HepG2 (cell line): Measurements from ENCODE around the gene RAPGEFL1. TPM values are rescaled to one million over a fixed set of nuclear protein-coding genes. Genes with fewer than 3 reads are reported as not detected.
A peak's percentile ranks its signal among the peaks of the same experiment; 100 is the strongest.

ENCODE experiments used
- GMEB1 ChIP-seq: sonication (generic); formaldehyde crosslinking; IDR thresholded peaks from 2 replicates; pipeline ENCODE4 v1.5.1; 2020; ENCODE audit warnings: missing genetic modification reagents, mild to moderate bottlenecking, borderline replicate concordance
- HIC2 ChIP-seq: sonication (generic); formaldehyde crosslinking; IDR thresholded peaks from 2 replicates; pipeline ENCODE4 v1.9.0; 2022; ENCODE audit warnings: low read depth, missing genetic modification reagents
- NCOR1 ChIP-seq: fragments of 200-600 bp; sonication (generic); IDR thresholded peaks from 2 replicates; pipeline ENCODE4 v1.7.0; 2017; ENCODE audit warnings: antibody characterized with exemption, low read length, borderline replicate concordance
- NR2F6 ChIP-seq, 2 experiments: IDR thresholded peaks; 2 replicates each; pipeline ENCODE4 v1.6.1; 2016; ENCODE audit warnings: antibody characterized with exemption in 1 of 2, mild to moderate bottlenecking in 1 of 2
- POLR2AphosphoS5 ChIP-seq: IDR thresholded peaks from 2 replicates; pipeline ENCODE4 v1.6.1; 2012; ENCODE audit warnings: low read depth, low read length
- PPARG ChIP-seq: conservative IDR thresholded peaks from 2 replicates; pipeline ENCODE4 v1.6.1; 2016; ENCODE audit warnings: missing biosample characterization, missing genetic modification reagents
- PRDM10 ChIP-seq: sonication (generic); formaldehyde crosslinking; IDR thresholded peaks from 2 replicates; pipeline ENCODE4 v1.4.0; 2020; ENCODE audit warnings: low read depth, missing genetic modification reagents
- RFX1 ChIP-seq: fragments of 450-650 bp; IDR thresholded peaks from 2 replicates; pipeline ENCODE4 v1.6.1; 2017
- TARDBP ChIP-seq: sonication (generic); formaldehyde crosslinking; IDR thresholded peaks from 2 replicates; pipeline ENCODE4 v1.8.0; 2022; ENCODE audit warnings: mild to moderate bottlenecking, missing genetic modification reagents
- ZFX ChIP-seq: sonication (generic); formaldehyde crosslinking; IDR thresholded peaks from 2 replicates; pipeline ENCODE4 v1.4.0; 2020; ENCODE audit warnings: mild to moderate bottlenecking, low read depth, missing genetic modification reagents, moderate library complexity
- ZNF280B ChIP-seq: sonication (generic); formaldehyde crosslinking; IDR thresholded peaks from 2 replicates; pipeline ENCODE4 v1.5.0; 2020; ENCODE audit warnings: missing genetic modification reagents, mild to moderate bottlenecking, borderline replicate concordance
- ZNF451 ChIP-seq: sonication (generic); formaldehyde crosslinking; IDR thresholded peaks from 2 replicates; pipeline ENCODE4 v1.5.0; 2020; ENCODE audit warnings: mild to moderate bottlenecking, missing genetic modification reagents
- ZNF782 ChIP-seq: sonication (generic); formaldehyde crosslinking; IDR thresholded peaks from 2 replicates; pipeline ENCODE4 v1.4.0; 2020; ENCODE audit warnings: missing genetic modification reagents, mild to moderate bottlenecking, borderline replicate concordance
- ZNF800 ChIP-seq: sonication (generic); formaldehyde crosslinking; IDR thresholded peaks from 2 replicates; pipeline ENCODE4 v1.4.0; 2020; ENCODE audit warnings: missing genetic modification reagents
- ZNF83 ChIP-seq: sonication (generic); formaldehyde crosslinking; IDR thresholded peaks from 2 replicates; pipeline ENCODE4 v1.4.0; 2020; ENCODE audit warnings: missing genetic modification reagents, mild to moderate bottlenecking, borderline replicate concordance
- polyA plus RNA-seq, 8 experiments: library from polyadenylated mRNA; depleted of rRNA in 3 of 8; stranded (reverse) in 7 of 8; unstranded in 1 of 8; fragments of >200 nt; fragmentation: Illumina TruSeq in 4 of 8; extraction: Trizol in 4 of 8; gene quantifications; 2 replicates each; pipeline versions ENCODE4 v1.2.1 to v1.2.3, GENCODE V29; 2011 to 2016; ENCODE audit warnings: low read depth in 4 of 8, missing spikeins in 1 of 8, mixed read lengths in 1 of 8; ENCODE audit not compliant: insufficient read depth in 1 of 8
- total RNA-seq, 5 experiments: library from RNA; depleted of rRNA; stranded (reverse); fragments of >200 nt; fragmentation: Illumina TruSeq; extraction: Trizol; gene quantifications; 2 replicates each; pipeline ENCODE4 v1.2.3, GENCODE V29; 2016; ENCODE audit warnings: low read depth in 1 of 5

RAPGEFL1 gene
- total and polyA plus RNA-seq, 2 of the 13 experiments (the other 11 are each of a cell fraction or from before 2014, with no cell fraction given): 4.5 to 7.8 TPM

GRCh38 chr17:40190197-40191021 lies 13.1 kb downstream of the RAPGEFL1 start (continued):
- TF ChIP-seq GMEB1 (CRISPR knock-in tag) (peak; percentile 12; the same call in 1 of the 2 replicates), ZNF800 (CRISPR knock-in tag) (no peak), ZNF782 (CRISPR knock-in tag) (no peak), RFX1 (no peak), ZNF83 (CRISPR knock-in tag) (no peak), POLR2AphosphoS5 (no peak), ZNF280B (CRISPR knock-in tag) (peak; percentile 89; the same call in 1 of the 2 replicates), ZNF451 (CRISPR knock-in tag) (peak; percentile 21; the same call in 1 of the 2 replicates), PPARG (CRISPR knock-in tag) (peak; percentile 12; the same call in 1 of the 2 replicates), ZFX (CRISPR knock-in tag) (peak; percentile 19; the same call in 1 of the 2 replicates), TARDBP (CRISPR knock-in tag) (peak; percentile 51; the same call in 1 of the 2 replicates), PRDM10 (CRISPR knock-in tag) (no peak), HIC2 (CRISPR knock-in tag) (peak; percentile 75), NCOR1 (no peak), NR2F6 (IDR thresholded peaks at IDR 0.05) (0 out of 2 replicates have a peak, but pooled peaks have one; percentile 10), NR2F6 (CRISPR knock-in tag; IDR thresholded peaks at IDR 0.05) (no peak)
